HG03432 (cell line): ENCODE measurements around the gene SYNGAP1.

Experiments
- ATAC-seq: cut with Tn5 transposase; IDR thresholded peaks from one replicate; pipeline ENCODE4 v1.9.1; 2021; ENCODE audit warnings: mild to moderate bottlenecking, moderate library complexity; ENCODE audit not compliant: unreplicated experiment

SYNGAP1 gene

DNA sequence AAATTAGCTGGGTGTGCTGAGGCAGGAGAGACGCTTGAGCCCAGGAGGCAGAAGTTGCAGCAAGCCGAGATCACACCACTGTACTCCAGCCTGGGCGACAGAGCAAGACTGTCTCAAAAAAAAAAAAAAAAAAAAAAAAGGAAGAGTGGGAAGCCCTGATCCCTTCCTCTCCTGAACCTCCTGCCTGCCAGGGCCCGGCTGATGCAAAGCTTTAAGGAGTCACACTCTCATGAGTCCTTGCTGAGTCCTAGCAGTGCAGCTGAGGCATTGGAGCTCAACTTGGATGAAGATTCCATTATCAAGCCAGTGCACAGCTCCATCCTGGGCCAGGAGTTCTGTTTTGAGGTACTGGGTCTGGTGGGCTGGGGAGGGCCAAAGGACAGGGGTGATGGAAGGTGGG is 15.1 kb downstream of the SYNGAP1 start:
- no peak for ATAC-seq

DNA sequence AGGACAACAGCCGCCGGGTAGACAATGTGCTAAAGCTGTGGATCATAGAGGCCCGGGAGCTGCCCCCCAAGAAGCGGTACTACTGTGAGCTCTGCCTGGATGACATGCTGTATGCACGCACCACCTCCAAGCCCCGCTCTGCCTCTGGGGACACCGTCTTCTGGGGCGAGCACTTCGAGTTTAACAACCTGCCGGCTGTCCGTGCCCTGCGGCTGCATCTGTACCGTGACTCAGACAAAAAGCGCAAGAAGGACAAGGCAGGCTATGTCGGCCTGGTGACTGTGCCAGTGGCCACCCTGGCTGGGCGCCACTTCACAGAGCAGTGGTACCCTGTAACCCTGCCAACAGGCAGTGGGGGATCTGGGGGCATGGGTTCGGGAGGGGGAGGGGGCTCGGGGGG is 17.8 kb downstream of the SYNGAP1 start:
- no peak for ATAC-seq

DNA sequence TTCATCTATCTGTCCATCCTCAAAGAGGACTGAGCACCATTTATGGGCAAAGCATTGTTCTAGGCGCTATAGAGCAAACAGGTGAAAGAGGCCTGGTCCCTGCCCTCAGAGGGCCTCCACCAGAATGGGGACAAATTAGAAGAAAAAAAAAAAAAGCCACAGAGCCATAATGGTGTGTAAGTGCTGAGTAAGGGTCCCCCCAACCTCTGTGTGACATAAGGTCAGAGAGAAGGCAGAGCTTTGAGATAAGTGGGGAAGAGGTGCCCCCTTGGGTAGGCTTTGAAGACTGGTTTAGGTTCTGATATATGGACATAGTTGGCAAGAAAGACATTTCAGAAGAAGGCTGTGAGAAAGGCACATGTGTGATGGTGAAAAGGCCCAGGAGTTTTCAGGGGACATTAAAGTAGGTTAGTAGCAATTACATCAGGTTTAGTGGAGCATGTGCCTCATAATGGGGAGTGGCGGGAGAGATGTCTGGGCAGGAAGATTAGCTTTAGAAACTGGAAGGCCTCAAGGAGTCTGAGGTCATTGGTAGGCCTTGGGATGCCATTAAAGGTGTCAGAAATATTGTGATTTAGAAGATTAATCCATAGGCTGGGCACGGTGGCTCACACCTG is 19.2 kb downstream of the SYNGAP1 start:
- ATAC-seq, result no peak

DNA sequence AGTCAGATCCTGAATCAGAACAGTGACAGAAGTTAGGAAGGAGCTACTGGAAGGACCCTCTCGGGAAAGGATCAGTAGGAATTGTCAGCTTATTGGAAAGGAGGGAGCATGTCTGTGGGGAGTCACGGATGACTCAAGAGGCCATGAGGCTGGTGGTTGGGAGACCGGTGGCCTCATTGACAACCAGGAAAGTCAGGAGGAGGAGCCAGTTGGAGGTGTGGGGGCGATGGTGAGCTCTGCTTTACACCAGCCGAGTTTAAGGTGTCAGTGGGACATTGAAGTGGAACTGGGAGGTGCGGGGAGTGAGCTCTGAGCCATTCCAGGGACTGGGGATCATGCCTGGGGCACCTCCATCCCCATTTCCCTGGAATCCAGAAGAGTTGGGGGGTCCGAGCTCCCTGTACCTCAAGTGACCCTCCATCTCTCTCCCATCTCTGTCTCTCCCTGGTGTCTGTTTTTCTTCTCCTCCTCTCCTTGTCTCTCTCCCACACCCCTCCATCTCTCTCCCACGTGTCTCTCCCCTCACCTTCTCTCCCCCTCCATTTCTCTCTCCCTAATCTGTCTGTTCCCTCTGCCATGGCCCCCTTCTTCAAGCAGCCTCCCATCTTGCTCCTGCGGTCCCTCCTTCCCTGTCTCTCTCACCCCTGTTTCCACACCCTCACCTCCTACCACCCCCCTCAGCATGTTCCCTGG is 20.2 kb downstream of the SYNGAP1 start:
- no peak for ATAC-seq

DNA sequence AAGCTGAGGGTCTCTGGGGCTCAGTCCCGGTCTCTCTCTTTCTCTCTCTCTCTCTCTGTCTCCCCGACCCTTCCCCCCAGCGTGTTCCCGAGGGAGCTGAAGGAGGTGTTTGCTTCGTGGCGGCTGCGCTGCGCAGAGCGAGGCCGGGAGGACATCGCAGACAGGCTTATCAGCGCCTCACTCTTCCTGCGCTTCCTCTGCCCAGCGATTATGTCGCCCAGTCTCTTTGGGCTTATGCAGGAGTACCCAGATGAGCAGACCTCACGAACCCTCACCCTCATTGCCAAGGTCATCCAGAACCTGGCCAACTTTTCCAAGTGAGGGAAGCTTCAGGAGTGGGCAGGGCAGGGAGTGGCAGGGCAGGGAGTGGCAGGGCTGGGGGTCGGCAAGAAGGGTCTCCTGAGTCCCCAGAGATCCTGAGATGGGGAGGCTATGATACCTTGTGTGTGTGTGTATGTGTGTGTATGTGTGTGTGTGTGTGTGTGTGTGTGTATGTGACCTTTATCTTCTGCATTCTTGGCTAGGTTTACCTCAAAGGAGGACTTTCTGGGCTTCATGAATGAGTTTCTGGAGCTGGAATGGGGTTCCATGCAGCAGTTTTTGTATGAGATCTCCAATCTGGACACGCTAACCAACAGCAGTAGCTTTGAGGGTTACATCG is 20.9 kb downstream of the SYNGAP1 start:
- no peak for ATAC-seq

DNA sequence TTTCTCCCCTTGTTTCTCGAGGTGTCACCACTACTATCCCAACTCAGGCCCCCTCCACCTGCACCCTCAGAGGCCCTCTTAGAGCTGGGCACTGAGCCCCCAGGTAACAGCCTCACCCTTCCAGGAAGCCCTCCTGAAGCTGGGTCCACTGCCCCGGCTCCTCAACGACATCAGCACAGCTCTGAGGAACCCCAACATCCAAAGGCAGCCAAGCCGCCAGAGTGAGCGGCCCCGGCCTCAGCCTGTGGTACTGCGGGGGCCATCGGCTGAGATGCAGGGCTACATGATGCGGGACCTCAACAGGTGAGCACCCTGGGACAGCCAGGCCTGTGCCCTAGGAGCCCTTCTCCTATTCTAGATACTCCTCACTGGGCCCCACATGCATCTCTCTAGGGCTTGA is 21.6 kb downstream of the SYNGAP1 start:
- no peak for ATAC-seq

DNA sequence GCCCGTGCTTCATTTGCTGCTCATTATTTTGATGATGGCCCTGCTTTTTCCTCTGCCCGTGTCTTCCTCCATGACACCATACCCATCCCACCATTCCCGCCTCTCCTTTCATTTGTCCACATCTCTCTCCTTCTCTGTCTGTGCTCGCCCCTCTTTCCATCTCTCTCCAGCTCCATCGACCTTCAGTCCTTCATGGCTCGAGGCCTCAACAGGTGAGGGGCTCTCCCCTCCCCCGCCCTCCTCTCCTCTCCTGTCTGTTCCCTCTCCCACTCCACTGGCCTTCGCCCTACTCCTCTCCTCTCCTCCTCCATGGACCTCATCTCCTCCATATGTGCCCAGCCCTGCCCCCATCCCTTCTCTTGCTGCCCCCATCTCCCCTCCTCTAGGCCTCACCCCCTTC is 22.4 kb downstream of the SYNGAP1 start:
- ATAC-seq, result no peak

DNA sequence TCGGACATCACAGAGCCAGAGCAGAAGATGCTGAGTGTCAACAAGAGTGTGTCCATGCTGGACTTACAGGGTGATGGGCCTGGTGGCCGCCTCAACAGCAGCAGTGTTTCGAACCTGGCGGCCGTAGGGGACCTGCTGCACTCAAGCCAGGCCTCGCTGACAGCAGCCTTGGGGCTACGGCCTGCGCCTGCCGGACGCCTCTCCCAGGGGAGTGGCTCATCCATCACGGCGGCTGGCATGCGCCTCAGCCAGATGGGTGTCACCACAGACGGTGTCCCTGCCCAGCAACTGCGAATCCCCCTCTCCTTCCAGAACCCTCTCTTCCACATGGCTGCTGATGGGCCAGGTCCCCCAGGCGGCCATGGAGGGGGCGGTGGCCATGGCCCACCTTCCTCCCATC is 23.2 kb downstream of the SYNGAP1 start:
- no peak for ATAC-seq

DNA sequence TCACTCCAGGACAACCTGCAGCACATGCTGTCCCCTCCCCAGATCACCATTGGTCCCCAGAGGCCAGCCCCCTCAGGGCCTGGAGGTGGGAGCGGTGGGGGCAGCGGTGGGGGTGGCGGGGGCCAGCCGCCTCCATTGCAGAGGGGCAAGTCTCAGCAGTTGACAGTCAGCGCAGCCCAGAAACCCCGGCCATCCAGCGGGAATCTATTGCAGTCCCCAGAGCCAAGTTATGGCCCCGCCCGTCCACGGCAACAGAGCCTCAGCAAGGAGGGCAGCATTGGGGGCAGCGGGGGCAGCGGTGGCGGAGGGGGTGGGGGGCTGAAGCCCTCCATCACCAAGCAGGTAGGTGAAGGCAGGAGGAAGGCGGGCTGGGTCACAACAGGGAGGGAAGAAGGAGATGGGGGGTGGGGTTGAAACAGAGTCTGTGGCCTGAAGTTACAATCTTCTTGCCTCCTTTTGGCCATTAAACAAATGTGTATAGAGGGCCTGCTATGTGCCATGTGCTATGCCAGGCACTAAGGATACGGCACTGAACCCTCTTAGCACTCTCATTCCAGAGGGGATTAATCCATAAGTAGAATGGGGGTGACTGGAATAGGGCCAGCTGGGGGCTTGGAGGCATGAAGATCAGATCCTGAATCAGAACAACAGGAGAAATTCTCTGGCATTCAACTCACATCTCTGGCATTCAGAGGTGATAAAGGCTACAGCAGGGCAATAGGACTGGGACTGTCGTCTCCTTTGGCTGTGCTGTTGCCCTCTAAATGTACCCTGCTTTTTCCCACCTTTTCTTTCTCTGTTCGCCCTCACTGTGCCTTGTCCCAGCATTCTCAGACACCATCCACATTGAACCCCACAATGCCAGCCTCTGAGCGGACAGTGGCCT is 24.0 kb downstream of the SYNGAP1 start:
- ATAC-seq, result no peak

DNA sequence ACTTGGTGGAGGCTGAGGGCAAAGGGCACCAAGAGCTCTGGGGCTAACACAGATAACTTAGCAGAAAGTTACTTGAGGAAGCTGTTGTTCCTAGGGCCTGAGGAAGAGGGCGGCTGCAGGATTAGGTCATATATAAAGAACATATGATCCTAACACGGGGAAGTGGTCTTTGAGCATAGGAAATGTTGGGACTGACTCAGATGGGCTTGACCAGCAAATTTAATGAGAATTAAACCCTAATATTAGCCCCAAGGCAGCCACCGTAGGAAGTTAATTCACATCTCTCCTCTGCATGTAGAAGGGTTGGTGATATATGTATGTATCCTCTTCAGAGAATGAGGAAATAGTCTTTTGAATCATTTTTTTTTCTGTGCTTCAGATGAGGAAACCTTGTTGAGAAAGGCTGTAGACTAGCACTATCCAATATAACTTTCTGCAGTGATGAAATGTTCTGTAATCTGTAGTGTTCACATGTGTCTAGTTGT is 25.3 kb downstream of the SYNGAP1 start:
- no peak for ATAC-seq

DNA sequence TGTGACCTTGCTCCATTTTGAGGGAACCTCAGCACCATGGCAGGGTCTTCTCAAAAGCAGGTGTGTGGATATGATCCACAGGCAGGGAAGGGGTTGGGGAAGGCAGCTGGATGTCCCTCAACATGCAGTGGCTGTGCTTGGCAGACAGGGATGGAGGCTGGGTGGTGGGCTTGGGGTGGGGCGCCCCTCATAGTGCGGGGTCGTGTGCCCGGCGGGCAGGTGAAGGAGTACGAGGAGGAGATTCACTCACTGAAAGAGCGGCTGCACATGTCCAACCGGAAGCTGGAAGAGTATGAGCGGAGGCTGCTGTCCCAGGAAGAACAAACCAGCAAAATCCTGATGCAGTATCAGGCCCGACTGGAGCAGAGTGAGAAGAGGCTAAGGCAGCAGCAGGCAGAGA is 26.5 kb downstream of the SYNGAP1 start:
- ATAC-seq, result no peak

DNA sequence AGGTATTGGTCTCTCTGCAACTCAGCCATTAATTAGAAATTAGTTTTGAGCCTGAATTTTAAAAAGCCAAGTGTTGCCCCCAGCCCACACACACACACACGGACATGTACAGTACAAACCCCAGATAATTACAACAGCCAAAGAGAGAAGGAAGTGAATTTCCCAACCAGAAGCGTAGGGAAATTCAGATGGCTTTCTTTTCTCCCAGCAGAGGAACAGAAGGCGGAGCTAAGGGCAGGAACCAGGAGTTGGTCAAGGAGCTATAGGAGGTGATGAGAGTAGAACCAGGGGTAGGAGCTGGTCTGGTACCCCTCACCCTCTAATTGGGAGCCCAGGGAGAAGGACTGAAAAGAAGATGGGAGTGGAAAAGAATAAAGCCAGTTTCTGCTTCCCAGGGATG is 30.6 kb downstream of the SYNGAP1 start:
- no peak for ATAC-seq

DNA sequence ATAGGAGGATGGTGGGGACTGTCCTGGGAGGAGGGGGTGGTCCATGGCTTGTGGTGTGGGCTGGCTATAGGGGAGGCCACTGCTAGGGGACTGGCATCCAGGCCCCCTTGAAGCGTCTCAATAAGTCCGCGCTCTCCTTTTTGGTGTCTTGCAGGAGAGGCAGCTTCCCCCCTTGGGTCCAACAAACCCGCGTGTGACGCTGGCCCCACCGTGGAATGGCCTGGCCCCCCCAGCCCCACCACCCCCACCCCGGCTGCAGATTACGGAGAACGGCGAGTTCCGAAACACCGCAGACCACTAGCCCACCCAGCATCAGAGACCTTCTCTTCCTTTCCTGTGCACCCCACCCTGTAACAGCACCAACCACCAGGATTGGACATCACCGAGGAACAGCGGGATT is 31.7 kb downstream of the SYNGAP1 start:
- ATAC-seq, result no peak

DNA sequence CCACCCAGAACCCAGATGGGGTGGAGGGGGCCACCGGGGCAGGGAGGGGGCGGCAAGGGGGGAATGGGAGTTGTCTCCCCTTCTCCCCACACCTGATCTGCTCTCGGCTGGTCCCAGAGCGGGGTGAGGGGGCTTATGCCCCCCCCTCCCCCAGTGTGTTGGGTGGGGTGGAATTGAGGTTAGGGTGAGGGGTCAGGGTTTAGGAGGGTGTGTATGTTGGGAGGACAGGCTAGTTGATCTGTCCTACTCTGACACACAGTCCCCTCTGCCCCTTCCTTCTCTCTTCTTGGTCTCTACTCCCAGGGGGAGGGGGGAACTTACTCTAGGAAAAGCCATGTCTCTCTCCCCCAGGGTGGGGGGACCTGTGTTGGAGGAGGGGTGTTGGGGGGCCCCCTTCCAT is 32.6 kb downstream of the SYNGAP1 start:
- ATAC-seq, result no peak

DNA sequence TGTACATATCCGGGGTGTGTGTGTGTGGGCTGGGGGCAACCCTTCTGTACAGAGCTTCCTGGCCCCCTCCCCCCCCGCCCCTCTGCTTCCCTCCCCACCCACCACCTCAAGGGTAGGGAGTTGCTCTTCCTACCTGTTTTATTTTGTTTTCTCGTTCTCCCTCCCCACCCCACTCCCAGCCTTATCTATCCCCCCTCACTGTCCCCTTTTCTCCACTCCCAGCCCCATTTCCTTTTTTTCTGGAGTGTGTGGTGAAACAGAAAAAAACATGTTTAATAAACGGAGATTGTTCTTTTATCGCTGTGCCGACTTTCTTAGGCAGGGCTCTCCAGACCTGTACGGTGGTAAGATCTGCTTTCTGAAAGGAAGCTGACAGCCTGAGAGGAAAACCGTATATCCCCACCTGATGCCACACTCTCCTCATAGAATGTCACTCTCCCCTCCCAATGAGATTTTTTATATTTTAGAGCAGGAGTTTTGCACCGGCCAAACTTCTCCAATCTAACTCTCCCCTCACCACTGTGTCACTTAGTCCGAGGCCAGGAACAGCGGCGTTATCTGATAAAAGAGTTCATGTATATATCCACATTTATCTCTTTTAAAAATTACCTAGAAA is 33.6 kb downstream of the SYNGAP1 start:
- no peak for ATAC-seq

DNA sequence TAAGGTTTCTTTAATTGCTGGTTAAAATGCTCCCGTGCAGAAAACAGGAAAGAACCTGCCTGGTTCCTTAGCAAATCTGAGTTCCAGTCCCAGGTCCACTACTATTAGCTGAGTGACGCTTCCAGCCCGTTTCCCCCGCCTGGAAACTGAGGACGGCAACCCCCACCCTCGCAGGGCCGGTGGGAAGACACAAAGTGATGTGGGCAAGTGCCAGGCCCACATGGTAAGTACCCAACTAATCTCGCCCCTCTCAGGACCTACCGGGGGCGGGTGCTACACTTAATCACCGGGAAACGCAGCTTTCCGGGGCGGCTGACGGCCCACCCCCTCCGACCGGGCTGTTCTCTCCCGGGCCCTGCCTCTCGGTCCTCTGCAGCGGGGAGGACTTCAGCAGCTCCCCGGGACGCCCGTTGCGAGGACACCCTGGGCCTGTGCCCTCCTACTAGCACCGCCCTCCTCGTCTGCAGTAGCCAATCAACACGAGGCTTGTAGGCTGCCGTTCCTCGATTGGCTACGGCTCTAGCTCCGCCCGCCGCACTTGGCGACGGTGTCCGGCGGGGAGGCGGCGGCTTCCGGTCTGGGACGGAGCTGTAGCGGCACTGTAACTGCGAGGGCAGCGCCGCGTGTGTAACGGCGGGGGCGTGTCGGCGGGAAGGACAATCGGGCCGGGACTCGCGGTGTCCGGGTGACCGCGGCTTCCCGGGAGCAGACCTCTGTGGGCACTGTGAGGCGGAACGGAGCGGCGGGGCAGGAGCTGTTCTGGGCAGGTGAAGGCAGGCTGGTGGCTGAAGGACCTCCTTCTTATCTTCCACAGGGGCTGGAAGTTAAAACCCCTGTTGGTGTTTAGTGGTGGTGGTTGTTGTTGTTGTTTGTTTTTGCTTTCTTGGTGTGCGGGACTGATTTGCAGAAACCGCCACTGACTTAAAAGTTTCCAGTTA is 34.4 kb downstream of the SYNGAP1 start, which contains the start of gene ZBTB9:
ZBTB9 (plus strand) TSS at position 568 of the 938 bp plus-strand sequence. CDS start 525 bp downstream, outside the sequence.
- peak; percentile 98 for ATAC-seq

DNA sequence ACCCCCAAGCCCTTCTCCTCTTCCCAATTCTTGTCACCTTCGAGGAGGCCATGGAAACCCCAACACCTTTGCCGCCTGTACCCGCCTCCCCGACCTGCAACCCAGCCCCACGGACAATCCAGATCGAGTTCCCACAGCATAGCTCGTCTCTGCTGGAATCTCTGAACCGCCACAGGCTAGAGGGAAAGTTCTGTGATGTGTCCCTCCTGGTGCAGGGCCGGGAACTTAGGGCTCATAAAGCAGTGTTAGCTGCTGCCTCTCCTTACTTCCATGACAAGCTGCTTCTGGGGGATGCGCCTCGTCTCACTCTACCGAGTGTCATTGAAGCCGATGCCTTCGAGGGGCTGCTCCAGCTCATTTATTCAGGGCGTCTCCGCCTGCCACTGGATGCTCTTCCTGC is 35.2 kb downstream of the SYNGAP1 start:
- no peak for ATAC-seq

DNA sequence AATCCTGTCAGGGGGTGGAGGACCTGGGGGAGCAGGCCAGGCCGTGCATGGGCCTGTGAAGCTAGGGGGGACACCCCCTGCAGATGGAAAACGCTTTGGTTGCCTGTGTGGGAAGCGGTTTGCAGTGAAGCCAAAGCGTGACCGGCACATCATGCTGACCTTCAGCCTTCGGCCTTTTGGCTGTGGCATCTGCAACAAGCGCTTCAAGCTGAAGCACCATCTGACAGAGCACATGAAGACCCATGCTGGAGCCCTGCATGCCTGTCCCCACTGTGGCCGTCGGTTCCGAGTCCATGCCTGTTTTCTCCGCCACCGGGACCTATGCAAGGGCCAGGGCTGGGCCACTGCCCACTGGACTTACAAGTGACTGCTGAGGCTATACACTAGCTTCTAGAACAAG is 36.3 kb downstream of the SYNGAP1 start:
- ATAC-seq, result no peak

DNA sequence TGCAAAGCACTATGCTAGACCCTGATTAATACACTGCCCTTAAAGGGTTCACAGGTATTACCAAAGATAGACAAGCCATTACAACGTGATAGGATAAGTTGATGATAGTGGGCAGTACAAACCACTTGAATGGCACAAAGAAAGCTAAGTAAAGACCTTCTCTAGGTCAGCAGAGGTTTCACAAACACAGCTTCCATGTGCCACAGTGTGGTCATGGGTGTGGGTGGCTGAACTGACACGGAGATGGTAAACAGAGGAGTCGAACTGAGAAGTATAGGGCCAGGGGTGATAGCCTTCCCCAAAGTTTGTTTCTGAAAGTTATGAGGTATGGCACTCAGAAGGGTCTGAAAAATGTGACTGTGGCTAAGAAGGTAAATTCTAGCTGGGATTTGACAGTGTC is 38.8 kb downstream of the SYNGAP1 start:
- ATAC-seq, result no peak

DNA sequence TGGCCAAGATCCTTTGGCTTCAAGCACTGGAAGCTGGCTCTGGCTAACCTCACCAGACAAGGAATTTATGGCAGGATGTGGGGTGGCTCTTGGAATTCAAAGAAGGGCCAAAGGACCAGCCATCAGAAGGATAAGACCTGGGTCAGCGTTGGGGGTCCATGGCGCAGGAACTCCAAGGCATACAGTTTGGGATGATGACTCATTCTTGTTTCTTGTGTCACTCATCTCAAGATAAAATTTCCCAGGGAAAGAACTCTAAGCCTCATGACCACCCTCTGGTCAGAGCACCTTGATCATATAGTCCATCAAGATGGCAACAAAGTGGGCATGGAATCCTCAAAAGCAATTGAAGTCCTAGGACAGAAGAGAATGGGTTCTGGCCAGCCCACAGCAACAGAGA is 39.4 kb downstream of the SYNGAP1 start:
- no peak for ATAC-seq
